Camera-type eye (tissue), 1 donor: ENCODE data around the gene CAMLG. TPM values are rescaled to one million over a fixed set of nuclear protein-coding genes. Genes with fewer than 3 reads are reported as not detected.

ENCODE experiments used
- total RNA-seq: library from RNA; depleted of rRNA; stranded (reverse); fragments of >200 nt; gene quantifications from one replicate; pipeline ENCODE4 v1.2.3, GENCODE V29; 2014

Gene CAMLG
- total RNA-seq = 31.0 TPM

DNA sequence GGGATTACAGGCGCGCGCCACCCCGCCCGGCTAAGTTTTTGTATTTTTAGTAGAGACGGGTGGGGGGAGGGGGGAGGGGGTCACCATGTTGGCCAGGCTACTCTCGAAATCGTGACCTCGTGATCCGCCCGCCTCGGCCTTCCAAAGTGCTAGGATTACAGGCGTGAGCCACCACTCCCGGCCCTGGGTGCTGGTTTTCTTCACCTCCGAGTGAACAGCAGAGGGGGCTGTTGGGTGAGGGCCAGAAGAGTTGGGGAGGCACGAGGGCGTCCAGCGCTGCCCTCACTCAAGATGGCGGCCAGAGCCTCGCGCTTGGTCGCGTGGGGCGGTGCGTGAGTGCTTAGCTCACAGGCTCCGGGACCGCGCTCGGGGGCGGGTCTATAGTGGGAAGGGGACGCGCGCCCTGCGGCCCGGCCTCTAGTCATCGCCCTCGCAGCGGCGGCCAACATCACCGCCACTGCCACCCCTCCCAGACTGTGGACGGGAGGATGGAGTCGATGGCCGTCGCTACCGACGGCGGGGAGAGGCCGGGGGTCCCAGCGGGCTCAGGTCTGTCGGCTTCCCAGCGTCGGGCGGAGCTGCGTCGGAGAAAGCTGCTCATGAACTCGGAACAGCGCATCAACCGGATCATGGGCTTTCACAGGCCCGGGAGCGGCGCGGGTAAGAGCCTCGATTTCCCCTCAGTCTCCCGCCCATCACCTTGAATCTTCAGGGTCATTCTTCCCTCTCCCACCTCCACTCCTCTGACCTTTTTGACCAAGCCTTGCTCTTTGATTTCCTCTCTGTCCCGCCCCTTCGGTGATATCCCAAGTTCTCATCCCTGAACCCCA is at the start of gene CAMLG:
Gene CAMLG (plus strand): TSS at position 416 of the 830 bp plus-strand sequence. CDS start 73 bp downstream, at position 489.

DNA sequence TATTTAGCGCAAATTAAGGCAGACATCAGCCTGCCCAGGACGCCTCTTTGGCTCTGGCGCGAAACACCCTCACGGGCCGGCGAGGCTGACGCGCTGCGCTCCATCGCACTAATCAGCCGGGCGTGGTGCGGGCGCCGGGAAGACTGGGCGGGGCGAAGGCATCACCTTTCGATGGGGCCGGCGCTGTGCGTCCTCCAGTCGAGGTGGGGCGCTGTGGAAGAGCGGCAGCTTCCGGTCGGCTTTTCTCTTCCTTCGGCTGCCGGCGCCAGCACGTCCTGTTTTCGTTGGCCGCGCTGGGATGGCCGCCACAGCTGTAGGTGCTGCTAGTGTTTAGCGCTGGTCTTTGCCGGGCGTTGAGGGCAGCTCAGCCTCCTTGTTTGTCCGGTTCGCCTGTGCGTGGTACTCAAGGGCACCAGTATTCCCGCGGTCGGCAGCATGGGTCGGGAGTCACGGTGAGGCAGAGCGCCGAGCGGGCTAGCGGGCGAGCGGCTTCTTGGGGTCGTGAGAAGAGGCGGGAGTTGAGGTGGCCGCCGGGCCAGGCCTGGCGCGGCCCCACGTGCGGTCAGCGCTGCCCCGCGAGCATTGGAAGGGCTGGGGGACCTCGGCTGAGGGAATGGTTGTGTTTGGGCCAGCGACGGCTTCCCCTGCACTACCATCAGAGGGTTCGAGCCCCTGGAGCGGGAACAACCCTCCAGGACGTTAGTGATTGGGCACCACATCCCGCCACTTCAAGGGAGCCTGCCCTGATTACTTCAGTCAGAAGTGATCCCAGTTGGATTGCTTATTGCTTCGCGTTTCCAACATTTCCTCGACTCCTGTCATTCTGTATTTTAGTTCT is 20.4 kb downstream of the CAMLG start, which contains the start of gene DDX46:
Gene DDX46 (plus strand): TSS at position 276 of the 838 bp plus-strand sequence. CDS start 160 bp downstream, at position 436.

Other genes with a start within 250 kb of the CAMLG start
- gene JADE2, start 212.9 kb upstream of the CAMLG start, total RNA-seq = 26.1 TPM
- gene SAR1B, start 105.7 kb upstream of the CAMLG start, total RNA-seq = 39.1 TPM
- 36.6 TPM for gene SEC24A, start 89.8 kb upstream of the CAMLG start, total RNA-seq
- 69.4 TPM for gene DDX46, start 20.2 kb downstream of the CAMLG start, total RNA-seq
- gene C5orf24, start 107.4 kb downstream of the CAMLG start, total RNA-seq = 85.3 TPM
- 132 TPM for gene TXNDC15, start 135.8 kb downstream of the CAMLG start, total RNA-seq
- gene PCBD2, start 166.6 kb downstream of the CAMLG start, total RNA-seq = 11.0 TPM
- gene CATSPER3, start 229.4 kb downstream of the CAMLG start, total RNA-seq = not detected